Activated gamma-delta T cell treated with anti-CD3 and anti-CD28 coated beads, Interleukin-2, amount 50 U/mL, for 16 hours (primary cell): ENCODE results near the gene BICC1.

ENCODE experiments used
- DNase-seq: peaks from one replicate; pipeline ENCODE4 v3.0.0-alpha.2; 2020; ENCODE audit warnings: low read depth

Gene BICC1

DNA sequence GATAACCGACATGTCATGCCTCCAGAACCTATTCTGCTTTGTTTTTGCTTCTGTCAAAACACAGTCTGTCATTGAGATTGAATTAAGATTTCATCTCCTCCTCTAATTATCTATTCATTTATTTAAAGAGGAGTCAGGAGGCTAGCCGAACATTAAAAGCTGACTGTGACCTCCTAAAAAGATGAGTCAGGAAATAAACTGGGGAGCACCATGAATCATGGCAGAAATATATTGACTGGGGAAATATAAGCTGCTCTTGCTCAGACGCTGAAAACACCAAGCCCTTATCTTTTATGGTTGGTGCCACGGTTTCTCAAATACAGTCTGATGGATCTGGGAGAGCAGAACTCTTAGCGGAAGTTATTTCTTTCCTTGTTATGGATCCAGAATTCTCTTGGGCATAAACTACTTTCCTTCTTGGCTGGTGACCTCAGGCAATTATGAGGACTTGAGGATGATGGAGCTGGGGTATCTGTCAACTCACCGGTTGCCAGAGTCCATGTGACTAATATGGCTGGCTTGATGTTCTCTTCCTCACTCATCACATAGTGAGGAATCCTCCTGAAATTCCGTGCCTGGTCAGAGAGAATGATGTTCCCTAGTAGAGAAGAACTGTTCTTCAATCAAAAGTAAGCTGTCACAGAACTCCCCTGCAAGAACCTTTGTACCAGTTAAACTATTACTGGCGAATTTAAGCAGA is 356.2 kb downstream of the BICC1 start:
- no peak for DNase-seq

DNA sequence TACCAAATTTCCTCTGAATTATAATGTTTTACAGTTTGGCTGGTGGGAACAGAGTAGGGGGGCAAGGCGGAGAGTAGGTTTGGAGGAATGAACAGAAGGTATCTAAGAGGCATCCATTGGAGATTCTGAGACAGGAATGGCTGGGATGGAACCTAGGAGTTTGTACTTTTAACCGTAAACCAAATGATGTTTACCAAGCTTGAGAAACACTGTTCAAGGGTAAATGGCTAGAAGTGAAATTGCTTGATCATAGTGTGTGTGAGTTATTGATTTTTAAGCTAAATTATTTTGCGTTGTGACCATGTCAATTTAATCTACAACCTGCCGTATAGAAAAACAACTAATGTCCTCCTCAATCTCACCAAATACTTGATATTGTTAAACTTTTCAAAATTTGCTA is 357.4 kb downstream of the BICC1 start:
- no peak for DNase-seq

DNA sequence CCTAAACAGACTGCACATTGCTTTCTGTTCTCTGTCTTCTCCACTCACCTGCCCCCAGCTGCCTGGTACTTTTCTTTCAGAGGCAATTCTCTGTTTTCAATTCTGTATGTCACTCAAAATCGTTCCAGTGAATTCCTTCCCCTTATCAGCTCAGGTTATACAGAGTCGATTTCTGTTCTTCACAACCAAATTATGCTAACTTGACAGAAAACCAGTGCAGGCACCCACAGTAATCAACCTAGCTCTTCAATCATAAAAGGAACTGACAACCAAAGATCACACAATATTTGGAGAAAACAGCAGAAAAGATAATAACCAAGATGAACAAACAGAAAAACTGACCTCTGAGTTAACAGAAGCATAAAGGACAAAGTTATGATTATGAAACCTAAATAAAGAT is 360.5 kb downstream of the BICC1 start:
- no peak for DNase-seq
